ENCODE measurements around the gene PRKCA.

The PRKCA gene

DNA sequence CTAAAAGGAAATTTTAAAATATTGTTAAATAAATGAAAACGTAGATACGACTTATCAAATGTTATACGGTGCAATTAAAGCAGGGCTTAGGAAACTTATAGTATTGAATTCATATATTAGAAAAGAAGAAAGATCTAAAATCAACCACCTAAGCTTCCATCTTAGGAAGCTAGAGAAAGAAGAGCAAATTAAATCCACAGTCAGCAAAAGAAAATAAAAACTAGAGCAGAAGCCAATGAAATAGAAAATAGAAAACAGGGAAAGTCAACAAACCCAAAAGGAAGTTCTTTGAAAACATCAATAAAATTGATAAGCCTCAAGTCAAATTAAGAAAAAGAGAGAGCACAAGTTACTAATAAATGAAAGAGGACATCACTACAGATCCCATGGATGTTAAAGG lies 457.9 kb downstream of the PRKCA start:
- no peak for DNase-seq

- DNase-seq, result no peak
These were observed 459.9 kb downstream of the PRKCA start for GRCh38 chr17:66762276-66762675.

GRCh38 chr17:66763056-66763455 lies 460.6 kb downstream of the PRKCA start:
- DNase-seq, result no peak

DNA sequence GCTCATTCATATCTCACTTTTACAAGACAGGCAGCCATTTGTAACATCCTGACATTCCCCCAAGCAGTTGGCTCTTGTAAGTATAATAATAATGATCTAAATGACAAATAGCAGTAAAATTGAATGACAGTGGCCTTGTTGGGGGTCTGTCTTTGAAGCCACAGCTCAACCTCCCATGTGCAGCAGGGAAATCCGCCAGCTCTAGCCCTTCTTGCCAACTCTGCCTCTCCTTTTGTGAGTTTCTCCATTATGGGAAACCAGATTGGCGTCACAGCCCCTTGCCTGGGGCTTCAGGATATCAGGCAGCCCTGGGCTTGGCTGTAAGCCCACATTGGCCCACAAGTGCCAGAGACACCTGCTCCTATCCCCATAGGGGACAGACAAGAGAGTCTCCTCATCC lies 462.1 kb downstream of the PRKCA start:
- no peak for DNase-seq

GRCh38 chr17:66767154-66767933 lies 464.9 kb downstream of the PRKCA start:
- DNase-seq, result no peak

DNA sequence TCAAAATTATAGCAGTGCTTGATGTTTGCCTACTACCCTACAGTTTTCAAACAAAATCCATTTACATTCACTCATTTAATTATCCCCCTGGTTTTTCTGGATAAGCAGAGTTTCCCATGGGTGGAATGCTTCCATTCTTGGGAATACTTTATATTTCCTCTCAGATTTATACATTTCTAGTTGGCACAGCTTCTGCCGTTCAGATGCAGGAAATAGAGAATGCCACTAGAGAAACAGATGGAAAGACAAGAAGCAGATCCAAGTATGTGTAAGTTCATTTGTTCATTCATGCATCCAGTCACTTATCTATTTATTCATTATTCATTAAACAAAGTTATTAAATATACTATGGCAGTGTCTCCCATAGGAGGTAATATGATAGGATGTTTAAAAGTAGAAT lies 467.5 kb downstream of the PRKCA start:
- DNase-seq, result no peak

DNA sequence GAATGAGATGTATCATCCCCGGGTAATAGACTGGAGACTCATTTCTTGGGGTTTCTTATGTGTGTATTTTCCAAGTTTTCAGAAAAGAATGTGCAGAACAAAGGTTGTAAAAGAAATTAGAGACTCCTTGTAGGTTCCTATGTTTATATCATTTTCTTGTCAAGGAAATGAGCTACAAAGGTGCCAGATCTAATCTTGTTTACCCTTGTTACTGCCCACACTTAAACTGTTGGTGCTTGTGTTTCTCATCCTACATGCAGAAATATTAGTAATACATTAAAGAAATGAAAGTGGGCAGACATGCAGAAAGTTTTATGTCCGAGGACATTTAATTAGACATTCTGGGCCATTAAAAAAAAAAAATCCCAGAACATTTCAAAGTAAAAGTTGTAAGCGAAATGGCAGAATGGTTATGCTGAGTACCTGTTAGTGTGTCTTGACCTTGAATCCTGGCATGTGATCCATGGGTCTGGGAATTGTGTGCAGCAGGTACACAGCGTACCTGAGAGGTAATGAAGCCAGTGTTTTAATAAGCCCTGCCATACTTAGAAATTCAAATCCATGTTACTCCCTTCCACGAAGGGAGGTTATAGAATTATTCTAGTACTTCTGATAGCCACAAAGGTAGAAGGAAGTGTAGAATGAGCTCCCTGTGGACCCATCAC lies 469.9 kb downstream of the PRKCA start:
- DNase-seq, result no peak

GRCh38 chr17:66775271-66775670 lies 472.9 kb downstream of the PRKCA start:
- no peak for DNase-seq

- DNase-seq, result no peak
These were observed 473.5 kb downstream of the PRKCA start for GRCh38 chr17:66775881-66776400.

- DNase-seq, result no peak
These were observed 474.7 kb downstream of the PRKCA start for GRCh38 chr17:66776999-66777688.

DNA sequence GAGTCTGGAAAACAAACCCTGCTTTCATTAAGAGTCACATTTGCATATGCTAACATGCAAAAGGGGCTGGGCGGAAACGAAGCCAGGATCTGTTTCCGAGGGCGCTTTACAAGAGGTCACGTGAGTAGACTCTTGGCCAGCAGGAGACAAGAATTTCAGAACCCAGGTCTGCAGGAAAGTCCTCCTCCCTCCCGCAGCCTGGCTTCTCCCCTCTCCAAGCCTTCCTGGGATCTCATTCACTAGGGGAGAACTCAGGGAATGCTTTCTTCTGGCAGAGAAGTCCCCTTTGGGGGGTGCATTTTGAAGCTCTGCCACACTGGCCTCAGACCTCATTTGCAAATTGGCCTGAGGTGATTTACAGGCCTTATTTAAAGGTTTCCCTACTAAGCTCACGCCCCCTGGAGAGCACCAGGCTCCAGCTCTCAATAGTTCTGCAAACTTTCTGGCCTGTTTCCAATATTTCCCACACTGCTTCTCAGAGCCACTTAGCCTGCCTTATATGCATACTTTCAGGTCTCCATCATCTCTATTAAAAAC lies 475.3 kb downstream of the PRKCA start:
- no peak for DNase-seq

DNA sequence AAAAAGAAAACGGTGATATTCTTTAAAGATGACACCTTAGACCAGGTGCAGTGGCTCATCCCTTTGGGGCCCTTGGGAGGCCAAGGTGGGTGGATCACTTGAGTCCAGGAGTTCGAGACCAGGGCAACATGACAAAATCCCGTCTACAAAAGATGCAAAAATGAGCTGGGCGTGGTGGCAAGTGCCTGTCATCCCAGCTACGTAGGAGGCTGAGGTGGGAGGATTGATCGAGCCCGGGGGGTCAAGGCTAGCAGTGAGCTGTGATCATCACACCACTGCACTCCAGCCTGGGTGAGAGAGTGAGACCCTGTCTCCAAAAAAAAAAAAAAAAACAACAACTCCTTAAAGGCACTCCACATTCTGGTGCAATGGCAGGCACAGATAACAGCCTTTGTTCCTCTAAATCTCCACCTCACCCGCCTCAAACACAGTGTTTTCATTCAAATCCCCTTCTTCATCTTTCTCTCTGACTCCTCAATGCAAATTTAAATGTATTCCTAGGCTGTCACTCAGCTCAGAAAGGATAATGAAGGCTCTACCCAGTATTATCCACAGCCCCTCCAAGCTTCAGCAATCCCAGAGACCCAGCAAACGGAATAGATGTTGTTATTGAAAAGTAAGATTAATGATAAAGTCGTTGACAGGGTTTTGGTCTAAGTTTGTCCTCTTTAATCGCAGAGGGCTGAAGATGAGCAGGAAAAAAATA lies 476.3 kb downstream of the PRKCA start:
- DNase-seq, result no peak

DNA sequence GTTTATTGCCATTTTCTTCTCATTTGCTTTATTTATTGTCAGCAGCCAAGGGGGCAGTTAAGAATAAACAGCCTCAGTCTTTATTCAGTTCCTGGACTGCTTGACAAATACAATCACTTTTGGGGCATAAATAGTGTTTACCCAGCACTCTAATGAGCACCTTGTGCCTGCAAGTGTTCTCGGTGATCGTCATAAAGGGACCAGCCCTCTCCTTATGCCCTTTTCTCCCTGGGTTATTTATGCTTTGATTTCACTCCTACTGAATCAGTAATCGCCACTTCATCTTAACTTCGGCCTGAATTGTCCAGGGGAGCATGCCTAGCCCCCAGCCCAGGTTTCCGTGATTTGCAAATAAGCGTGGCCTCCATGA lies 476.8 kb downstream of the PRKCA start:
- DNase-seq, result no peak

DNA sequence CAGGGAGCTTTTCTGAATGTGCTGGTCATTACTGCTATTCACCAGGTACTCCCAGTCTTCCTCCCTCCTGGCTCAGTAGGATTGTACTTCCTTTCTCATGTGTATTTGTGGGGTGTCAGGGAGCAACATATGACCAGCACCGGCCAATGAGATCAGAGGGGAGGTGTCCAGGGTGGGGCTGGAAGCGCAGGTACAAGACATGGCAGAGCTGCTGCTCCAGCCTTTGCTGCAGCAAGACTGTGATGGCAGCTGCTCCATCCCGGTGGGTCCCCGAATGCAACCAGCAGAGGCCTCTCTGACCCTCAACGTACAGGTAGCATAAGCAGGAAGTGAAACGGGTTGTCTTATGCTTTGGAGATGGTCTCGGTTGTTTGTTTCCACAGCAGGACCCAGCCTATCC lies 478.7 kb downstream of the PRKCA start:
- no peak for DNase-seq

DNA sequence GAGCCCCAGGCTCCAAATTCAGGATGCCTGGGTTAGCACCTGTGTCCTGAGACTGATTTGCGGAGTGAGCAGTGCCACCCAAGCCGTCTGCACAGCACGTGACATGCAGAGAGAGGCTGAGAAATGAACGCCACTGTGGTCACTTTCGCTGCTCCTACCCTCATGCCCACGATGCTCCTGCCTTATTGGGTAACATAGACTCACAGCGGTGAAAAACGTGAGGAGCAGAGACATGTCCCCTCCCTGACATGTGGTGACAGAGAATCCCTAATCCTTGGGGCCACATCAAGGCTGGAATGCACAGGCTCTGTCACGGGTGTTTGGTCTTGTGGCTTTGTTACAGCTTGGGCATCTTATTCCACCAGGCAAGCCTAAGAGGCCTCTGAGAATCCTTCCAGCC lies 480.4 kb downstream of the PRKCA start:
- no peak for DNase-seq

- no peak for DNase-seq
These were observed 481.4 kb downstream of the PRKCA start for GRCh38 chr17:66783656-66784381.

DNA sequence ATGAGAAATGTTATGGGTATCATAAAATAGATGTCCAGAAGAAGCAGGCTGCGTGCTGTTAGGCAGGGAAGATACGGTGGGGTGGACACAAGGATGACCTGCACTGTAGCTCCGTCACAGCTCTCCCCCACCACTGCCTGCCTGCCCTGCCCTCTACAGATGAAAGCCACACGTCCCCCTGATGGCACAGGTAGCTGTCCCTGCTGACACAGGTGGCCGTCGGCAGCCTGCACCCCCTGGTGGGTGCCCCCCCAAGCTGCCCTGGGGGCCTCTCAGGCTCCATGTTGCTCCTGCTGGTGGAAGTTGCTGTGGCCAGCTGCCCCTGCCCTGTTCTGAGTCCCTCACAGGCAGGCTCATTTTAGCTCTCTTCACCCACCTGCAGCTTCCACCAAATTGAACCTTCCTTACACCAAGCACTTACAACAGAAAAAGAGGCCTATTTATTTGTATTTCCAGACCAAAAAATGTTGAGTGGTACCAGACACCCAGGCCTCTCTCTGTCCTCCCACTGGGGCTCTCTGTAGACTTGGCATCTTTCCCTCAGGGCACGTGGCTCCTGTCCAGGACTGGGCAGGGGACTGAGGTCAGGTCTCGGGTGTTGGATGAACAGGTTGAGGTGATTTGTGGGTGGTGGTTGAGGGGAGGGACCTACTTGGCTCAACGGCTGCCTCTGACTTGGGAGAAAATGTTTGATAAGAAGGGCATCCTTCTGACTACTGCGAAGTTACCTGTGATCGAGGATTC lies 482.4 kb downstream of the PRKCA start:
- DNase-seq, result no peak

GRCh38 chr17:66786107-66786506 lies 483.7 kb downstream of the PRKCA start:
- DNase-seq, result no peak

DNA sequence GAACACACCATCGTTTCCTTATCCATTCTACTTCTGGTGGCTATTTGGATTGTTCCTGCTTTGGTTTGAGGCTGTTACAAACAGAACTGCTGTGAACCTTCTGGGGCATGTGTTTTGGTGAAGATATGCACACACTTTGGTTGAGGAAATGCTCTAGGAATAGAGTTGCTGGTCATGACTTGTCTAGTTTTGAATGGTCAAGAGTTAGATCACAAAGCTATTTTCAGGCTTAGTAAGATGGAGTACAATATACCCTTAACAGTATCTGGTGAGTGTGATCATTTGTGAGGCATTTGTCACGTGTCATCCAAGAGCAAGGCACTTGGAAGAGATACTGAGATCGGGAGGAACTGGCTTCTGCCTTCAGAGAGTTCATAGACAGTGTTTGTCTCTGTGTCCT lies 485.5 kb downstream of the PRKCA start:
- DNase-seq, result no peak

DNA sequence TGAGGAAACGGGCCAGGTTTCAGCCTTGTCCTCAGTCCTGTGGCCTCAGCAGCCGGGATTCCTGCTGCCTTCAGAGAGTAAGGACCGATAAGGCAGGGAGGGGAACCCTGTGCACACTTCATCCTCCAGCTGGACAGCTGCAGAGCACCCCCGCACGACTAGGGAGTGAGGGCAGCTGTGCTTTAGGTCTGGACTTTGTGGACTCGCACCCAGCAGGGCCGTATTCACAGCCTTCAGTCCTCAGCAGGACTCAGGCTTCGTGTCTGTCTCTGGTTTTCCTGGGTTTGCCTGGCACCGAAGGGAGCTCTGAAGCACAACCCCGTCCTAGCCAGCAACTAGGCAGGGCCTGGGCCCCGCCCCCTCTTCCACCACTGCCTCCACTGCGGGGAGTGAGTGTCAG lies 486.7 kb downstream of the PRKCA start:
- no peak for DNase-seq

GRCh38 chr17:66789961-66790437 lies 487.6 kb downstream of the PRKCA start:
- DNase-seq, result no peak

All from activated naive CD4-positive, alpha-beta T cell treated with anti-CD3 and anti-CD28 coated beads, Interleukin-2, amount 50 U/mL, for 16 hours (primary cell).